CD4-positive, CD25-positive, alpha-beta regulatory T cell (primary cell): Measurements from ENCODE around the gene TPST2. TPM values are rescaled to one million over a fixed set of nuclear protein-coding genes. Genes with fewer than 3 reads are reported as not detected.
A peak's percentile ranks its signal among the peaks of the same experiment; 100 is the strongest.
"Not testable (repeated sequence)": the region's sequence is repeated elsewhere in the genome, so short reads cannot be mapped to it uniquely, and the experiment has no call there.

Experiments used
- ATAC-seq, 2 donors: fragments of 150-1000 bp; cut with Tn5 transposase; one replicate each; pipeline ENCODE4 v1.10.0; 2021; ENCODE audit warnings: low read depth in 2 of 2, moderate number of reproducible peaks in 2 of 2, moderate library complexity in 1 of 2
- DNase-seq, 3 donors: peaks; one replicate each; pipeline versions ENCODE4 v3.0.0 to v3.0.0-alpha.2; 2012 to 2022; ENCODE audit warnings: mixed read lengths in 1 of 3
- H3K27ac ChIP-seq: one replicate; pipeline ENCODE4 v1.7.0; 2013; ENCODE audit warnings: mild to moderate bottlenecking, low read length; ENCODE audit not compliant: insufficient read depth, poor library complexity, severe bottlenecking
- H3K27me3 ChIP-seq: one replicate; pipeline ENCODE4 v1.7.0; 2013; ENCODE audit warnings: low read length; ENCODE audit not compliant: control insufficient read depth, insufficient read depth
- H3K36me3 ChIP-seq: one replicate; pipeline ENCODE4 v1.7.0; 2013; ENCODE audit warnings: mild to moderate bottlenecking, low read length, moderate library complexity; ENCODE audit not compliant: control insufficient read depth, insufficient read depth
- H3K4me1 ChIP-seq: 2 replicates; pipeline ENCODE4 v1.7.0; 2013; ENCODE audit warnings: mild to moderate bottlenecking, low read length; ENCODE audit not compliant: insufficient read depth, control insufficient read depth, poor library complexity, severe bottlenecking
- H3K4me3 ChIP-seq: one replicate; pipeline ENCODE4 v1.7.0; 2013; ENCODE audit warnings: low read depth, mild to moderate bottlenecking, low read length, moderate library complexity
- H3K9me3 ChIP-seq, 2 experiments: 1 replicate in 1 of 2; 2 replicates in 1 of 2; pipeline ENCODE4 v1.7.0; 2013; ENCODE audit warnings: low read length in 2 of 2, mild to moderate bottlenecking in 1 of 2, moderate library complexity in 1 of 2; ENCODE audit not compliant: control insufficient read depth in 2 of 2
- H3K27ac Mint-ChIP-seq, 3 donors: one replicate each; pipeline ENCODE4 v1.8.0; 2020 to 2022; ENCODE audit warnings: mild to moderate bottlenecking in 3 of 3, mixed read lengths in 3 of 3, moderate library complexity in 2 of 3
- H3K27me3 Mint-ChIP-seq: one replicate; pipeline ENCODE4 v1.8.0; 2022; ENCODE audit warnings: mild to moderate bottlenecking, mixed read lengths
- H3K36me3 Mint-ChIP-seq: one replicate; pipeline ENCODE4 v1.8.0; 2020; ENCODE audit warnings: mixed read lengths
- H3K4me1 Mint-ChIP-seq, 4 donors: one replicate each; pipeline ENCODE4 v1.8.0; 2020 to 2022; ENCODE audit warnings: mixed read lengths in 4 of 4, mild to moderate bottlenecking in 1 of 4
- H3K4me3 Mint-ChIP-seq, 4 donors: one replicate each; pipeline ENCODE4 v1.8.0; 2020 to 2022; ENCODE audit warnings: mild to moderate bottlenecking in 4 of 4, mixed read lengths in 4 of 4, moderate library complexity in 3 of 4
- H3K9me3 Mint-ChIP-seq, 7 donors: one replicate each; pipeline ENCODE4 v1.8.0; 2020 to 2022; ENCODE audit warnings: mixed read lengths in 7 of 7, mild to moderate bottlenecking in 3 of 7, moderate library complexity in 2 of 7
- polyA plus RNA-seq, 4 donors: library from polyadenylated mRNA; unstranded; fragments of 300-500 nt; fragmentation: Illumina TruSeq; gene quantifications; one replicate each; pipeline ENCODE4 v1.2.3, GENCODE V29; 2021
- total RNA-seq: library from RNA; stranded (reverse); gene quantifications from one replicate; pipeline ENCODE4 v1.2.3, GENCODE V29; 2022

TPST2 gene
- total and polyA plus RNA-seq, 5 donors from 2014 or later, result 36.0 to 64.6 (median 55.0) TPM

GRCh38 chr22:26536056-26536761 is 53.7 kb downstream of the TPST2 start:
- H3K36me3 ChIP-seq, result peaks cover 54% of the 10 kb centered on the region
- Mint-ChIP-seq H3K36me3 (peaks cover 40% of the 10 kb centered on the region), H3K27ac (peak overlapping the region in 1 of 3 donors; percentile 56), H3K9me3 (no peaks in the 10 kb centered on the region), H3K4me1 (peaks cover 0 to 23% (median 6%) of the 10 kb centered on the region in 4 donors), H3K27me3 (no peaks in the 10 kb centered on the region), H3K4me3 (no peak overlapping the region)
- no peak overlapping the region for H3K4me3 ChIP-seq
- no peak for ATAC-seq
- no peak overlapping the region for H3K27ac ChIP-seq
- peaks cover 2% of the 10 kb centered on the region for H3K4me1 ChIP-seq
- no peaks in the 10 kb centered on the region for H3K9me3 ChIP-seq
- no peaks in the 10 kb centered on the region for H3K27me3 ChIP-seq
- DNase-seq, result no peak

- peaks cover 41% of the 10 kb centered on the region for H3K36me3 Mint-ChIP-seq
Measured at GRCh38 chr22:26535603-26535908, 54.4 kb downstream of the TPST2 start.

GRCh38 chr22:26534874-26535602 is 54.9 kb downstream of the TPST2 start:
- peaks cover 40% of the 10 kb centered on the region for H3K36me3 Mint-ChIP-seq
- H3K9me3 ChIP-seq, result no peaks in the 10 kb centered on the region
- H3K4me1 Mint-ChIP-seq, result peaks cover 0 to 23% (median 6%) of the 10 kb centered on the region in 4 donors
- peak in 1 of 2 donors; percentile 20 for ATAC-seq
- H3K4me3 ChIP-seq, result peak overlapping the region; percentile 41
- H3K27ac Mint-ChIP-seq, result peak overlapping the region in 2 of 3 donors; percentile 75 to 82
- DNase-seq, result no peak
- no peaks in the 10 kb centered on the region for H3K9me3 Mint-ChIP-seq
- no peaks in the 10 kb centered on the region for H3K27me3 ChIP-seq
- peaks cover 2% of the 10 kb centered on the region for H3K4me1 ChIP-seq
- H3K4me3 Mint-ChIP-seq, result peak overlapping the region in 2 of 4 donors; percentile 41 to 72
- peak overlapping the region; percentile 38 for H3K27ac ChIP-seq
- H3K27me3 Mint-ChIP-seq, result no peaks in the 10 kb centered on the region
- peaks cover 51% of the 10 kb centered on the region for H3K36me3 ChIP-seq

More at GRCh38 chr22:26535603-26535908, 54.4 kb downstream of the TPST2 start:
- H3K27me3 ChIP-seq, result no peaks in the 10 kb centered on the region
- H3K4me3 ChIP-seq, result no peak overlapping the region
- peaks cover 2% of the 10 kb centered on the region for H3K4me1 ChIP-seq
- H3K27ac ChIP-seq, result no peak overlapping the region
- H3K9me3 ChIP-seq, result no peaks in the 10 kb centered on the region
- H3K4me1 Mint-ChIP-seq, result peaks cover 0 to 23% (median 6%) of the 10 kb centered on the region in 4 donors
- no peak for DNase-seq
- H3K4me3 Mint-ChIP-seq, result no peak overlapping the region
- H3K27me3 Mint-ChIP-seq, result no peaks in the 10 kb centered on the region
- H3K36me3 ChIP-seq, result peaks cover 52% of the 10 kb centered on the region
- peak overlapping the region in 2 of 3 donors; percentile 75 to 82 for H3K27ac Mint-ChIP-seq
- no peaks in the 10 kb centered on the region for H3K9me3 Mint-ChIP-seq
- ATAC-seq, result no peak

GRCh38 chr22:26534171-26534855 is 55.6 kb downstream of the TPST2 start:
- peaks cover 0 to 23% (median 6%) of the 10 kb centered on the region in 4 donors for H3K4me1 Mint-ChIP-seq
- Histone ChIP-seq H3K27ac (peak overlapping the region; percentile 38), H3K9me3 (no peaks in the 10 kb centered on the region), H3K4me3 (no peak overlapping the region), H3K36me3 (peaks cover 50% of the 10 kb centered on the region), H3K4me1 (peaks cover 2% of the 10 kb centered on the region), H3K27me3 (no peaks in the 10 kb centered on the region)
- H3K27me3 Mint-ChIP-seq, result no peaks in the 10 kb centered on the region
- DNase-seq (no peak), ATAC-seq (no peak)
- peak overlapping the region in 1 of 3 donors; percentile 82 for H3K27ac Mint-ChIP-seq
- H3K9me3 Mint-ChIP-seq, result no peaks in the 10 kb centered on the region
- peaks cover 46% of the 10 kb centered on the region for H3K36me3 Mint-ChIP-seq
- H3K4me3 Mint-ChIP-seq, result no peak overlapping the region

GRCh38 chr22:26529345-26529744 is 60.6 kb downstream of the TPST2 start:
- Mint-ChIP-seq H3K27ac (no peak overlapping the region), H3K9me3 (no peaks in the 10 kb centered on the region), H3K4me3 (no peak overlapping the region), H3K27me3 (no peaks in the 10 kb centered on the region), H3K36me3 (peaks cover 50% of the 10 kb centered on the region), H3K4me1 (peaks cover 0 to 7% (median 3%) of the 10 kb centered on the region in 4 donors)
- peaks cover 62% of the 10 kb centered on the region for H3K36me3 ChIP-seq
- no peaks in the 10 kb centered on the region for H3K4me1 ChIP-seq
- DNase-seq (no peak), ATAC-seq (no peak)
- H3K27me3 ChIP-seq, result no peaks in the 10 kb centered on the region
- no peak overlapping the region for H3K4me3 ChIP-seq
- H3K9me3 ChIP-seq, result no peaks in the 10 kb centered on the region
- no peak overlapping the region for H3K27ac ChIP-seq

- not testable (repeated sequence) for H3K27me3 Mint-ChIP-seq, ATAC-seq, DNase-seq, H3K9me3 ChIP-seq, H3K4me1 ChIP-seq, H3K4me1 Mint-ChIP-seq, H3K27ac Mint-ChIP-seq, H3K27me3 ChIP-seq, H3K27ac ChIP-seq, H3K9me3 Mint-ChIP-seq, H3K4me3 Mint-ChIP-seq, H3K4me3 ChIP-seq
- H3K36me3 ChIP-seq, result peaks cover 62% of the 10 kb centered on the region
- H3K36me3 Mint-ChIP-seq, result peaks cover 50% of the 10 kb centered on the region
Measured at GRCh38 chr22:26528518-26528917, 61.4 kb downstream of the TPST2 start.

GRCh38 chr22:26527574-26528465 is 62.1 kb downstream of the TPST2 start:
- no peaks in the 10 kb centered on the region for H3K9me3 Mint-ChIP-seq
- H3K36me3 Mint-ChIP-seq, result peaks cover 49% of the 10 kb centered on the region
- H3K27me3 Mint-ChIP-seq, result no peaks in the 10 kb centered on the region
- Histone ChIP-seq H3K4me3 (no peak overlapping the region), H3K36me3 (peaks cover 59% of the 10 kb centered on the region), H3K9me3 (no peaks in the 10 kb centered on the region), H3K27ac (no peak overlapping the region), H3K4me1 (no peaks in the 10 kb centered on the region), H3K27me3 (no peaks in the 10 kb centered on the region)
- no peak overlapping the region for H3K4me3 Mint-ChIP-seq
- DNase-seq (no peak), ATAC-seq (no peak)
- peak overlapping the region in 1 of 3 donors; percentile 38 for H3K27ac Mint-ChIP-seq
- H3K4me1 Mint-ChIP-seq, result peaks cover 0 to 7% (median under 1%) of the 10 kb centered on the region in 4 donors
